A673 (cell line): ENCODE data around the gene PGLYRP2. TPM values are rescaled to one million over a fixed set of nuclear protein-coding genes. Genes with fewer than 3 reads are reported as not detected.

Experiments used
- BruUV-seq: library from RNA; stranded (reverse); fragments of 400-500 nt; replicated peaks from 2 replicates; lab custom pipeline; 2021; lab: Mats Ljungman, UMichigan
- CTCF ChIA-PET: fragments of 300-600 bp; sonication (Branson Sonifier 250); formaldehyde crosslinking; loops from one replicate; lab custom pipeline; 2022; ENCODE audit warnings: antibody characterized with exemption; lab: Charles Lee
- POLR2A ChIA-PET: fragments of 300-600 bp; sonication (Branson Sonifier 250); formaldehyde crosslinking; loops from one replicate; lab custom pipeline; 2022; ENCODE audit warnings: antibody characterized with exemption; ENCODE audit not compliant: low non-redundant PET; lab: Charles Lee
- DNase-seq: peaks from one replicate; pipeline ENCODE4 v3.0.0-alpha.2; 2015; ENCODE audit warnings: low spot score
- H3K27ac ChIP-seq: fragments of 200-600 bp; sonication (generic); 2 replicates; pipeline ENCODE4 v1.5.1; 2016; ENCODE audit warnings: mixed run types, low read depth, mild to moderate bottlenecking, mixed read lengths, antibody characterized with exemption, low read length; ENCODE audit not compliant: poor library complexity, severe bottlenecking
- H3K27me3 ChIP-seq: fragments of 200-600 bp; sonication (generic); replicated peaks from 2 replicates; pipeline ENCODE4 v1.6.1; 2017; ENCODE audit warnings: mixed run types, low read depth, mild to moderate bottlenecking, mixed read lengths, antibody characterized with exemption, low read length; ENCODE audit not compliant: insufficient read depth, poor library complexity
- H3K36me3 ChIP-seq: fragments of 200-600 bp; sonication (generic); 2 replicates; pipeline ENCODE4 v1.6.1; 2016; ENCODE audit warnings: mixed run types, mild to moderate bottlenecking, mixed read lengths, antibody characterized with exemption, low read length; ENCODE audit not compliant: insufficient read depth, poor library complexity, severe bottlenecking
- H3K4me1 ChIP-seq: fragments of 200-600 bp; sonication (generic); 2 replicates; pipeline ENCODE4 v1.6.1; 2017; ENCODE audit warnings: mixed run types, mild to moderate bottlenecking, mixed read lengths, antibody characterized with exemption, low read length; ENCODE audit not compliant: insufficient read depth, poor library complexity, severe bottlenecking
- H3K4me3 ChIP-seq: fragments of 200-600 bp; sonication (generic); 2 replicates; pipeline ENCODE4 v1.5.1; 2016; ENCODE audit warnings: low read depth, mixed run types, mild to moderate bottlenecking, mixed read lengths, low read length; ENCODE audit not compliant: poor library complexity, severe bottlenecking
- H3K9me3 ChIP-seq: fragments of 200-600 bp; sonication (generic); 2 replicates; pipeline ENCODE4 v1.6.1; 2016; ENCODE audit warnings: mixed run types, low read depth, mild to moderate bottlenecking, mixed read lengths, antibody characterized with exemption, low read length; ENCODE audit not compliant: poor library complexity, severe bottlenecking
- CTCF ChIP-seq: fragments of 300-800, 200-600 bp; sonication (generic); conservative IDR thresholded peaks from 2 replicates; pipeline ENCODE4 v1.5.1; 2017; ENCODE audit warnings: low read depth, mild to moderate bottlenecking, antibody characterized with exemption, low read length, moderate library complexity, mixed read lengths
- EZH2 ChIP-seq: fragments of 200-600 bp; sonication (generic); IDR thresholded peaks from 2 replicates; pipeline ENCODE4 v1.6.1; 2017; ENCODE audit warnings: borderline replicate concordance, low read depth, mild to moderate bottlenecking, mixed read lengths, antibody characterized with exemption, low read length; ENCODE audit not compliant: poor library complexity, severe bottlenecking
- intact Hi-C: fragments of 100-400 bp; cut with micrococcal nuclease; formaldehyde crosslinking; loops from one replicate; pipeline ENCODE4 v1.10.0; 2022; ENCODE audit not compliant: unreplicated experiment
- total RNA-seq: library from RNA; stranded (reverse); gene quantifications from 2 replicates; pipeline ENCODE4 v1.2.3, GENCODE V29; 2021

The PGLYRP2 gene
- total RNA-seq, 1 experiment from 2014 or later, result 3.5 TPM

GRCh38 chr19:15449620-15450527 lies 29.4 kb downstream of the PGLYRP2 start, which contains the start of gene WIZ:
TSS of gene WIZ (minus strand) at chr19:15449956. CDS start at chr19:15448307, 1,649 bp downstream.
- BruUV-seq, result no TSS peak
- intact Hi-C loops, result no loop called here

GRCh38 chr19:15448778-15449619 lies 30.3 kb downstream of the PGLYRP2 start:
- H3K4me1 ChIP-seq, result peaks cover 14% of the 10 kb centered on the region
- CTCF ChIA-PET, result interaction anchor here (0.6 kb wide), 1 partner anchor 223 kb away, joined by 6 read pairs; no protein-coding TSS in a partner anchor
- peak overlapping the region; percentile 63 for H3K4me3 ChIP-seq
- POLR2A ChIA-PET, result no interaction called here
- intact Hi-C loops, result no loop called here
- no peak for DNase-seq
- TF ChIP-seq CTCF (no peak), EZH2 (no peak)
- peak overlapping the region; percentile 57 for H3K27ac ChIP-seq
- H3K36me3 ChIP-seq, result no peaks in the 10 kb centered on the region
- H3K9me3 ChIP-seq, result no peaks in the 10 kb centered on the region
- H3K27me3 ChIP-seq, result no peaks in the 10 kb centered on the region
- BruUV-seq, result no TSS peak

More at GRCh38 chr19:15449620-15450527, 29.4 kb downstream of the PGLYRP2 start, which contains the start of gene WIZ:
- no peaks in the 10 kb centered on the region for H3K36me3 ChIP-seq
- H3K4me3 ChIP-seq, result peak within 1 kb of the TSS; percentile 63
- CTCF ChIA-PET, result no interaction called here
- TF ChIP-seq EZH2 (no peak), CTCF (no peak)
- H3K9me3 ChIP-seq, result no peaks in the 10 kb centered on the region
- DNase-seq, result peak; percentile 89
- POLR2A ChIA-PET, result interaction anchor here (0.7 kb wide), 1 partner anchor 10 kb away, joined by 3 read pairs; no protein-coding TSS in a partner anchor
- no peaks in the 10 kb centered on the region for H3K27me3 ChIP-seq
- peaks cover 14% of the 10 kb centered on the region for H3K4me1 ChIP-seq
- peak within 1 kb of the TSS; percentile 57 for H3K27ac ChIP-seq

GRCh38 chr19:15448044-15448777 lies 31.1 kb downstream of the PGLYRP2 start:
- Histone ChIP-seq H3K36me3 (no peaks in the 10 kb centered on the region), H3K9me3 (no peaks in the 10 kb centered on the region), H3K27me3 (no peaks in the 10 kb centered on the region), H3K4me1 (peaks cover 14% of the 10 kb centered on the region), H3K27ac (no peak overlapping the region), H3K4me3 (no peak overlapping the region)
- CTCF ChIA-PET, result no interaction called here
- no peak for DNase-seq
- TF ChIP-seq EZH2 (no peak), CTCF (no peak)
- intact Hi-C loops, result no loop called here
- POLR2A ChIA-PET, result no interaction called here
- no TSS peak for BruUV-seq
